GM12878 (cell line): ENCODE data around the gene CDK3. TPM values are rescaled to one million over a fixed set of nuclear protein-coding genes. Genes with fewer than 3 reads are reported as not detected.

Experiments used
- ATAC-seq: fragments of 200-7000 bp; cut with Tn5 transposase; 3 replicates; pipeline ENCODE4 v1.9.1; 2020; ENCODE audit warnings: mild to moderate bottlenecking, moderate library complexity
- BruUV-seq: library from RNA; stranded (reverse); fragments of 400-500 nt; replicated peaks from 2 replicates; lab custom pipeline; 2021; lab: Mats Ljungman, UMichigan
- CTCF ChIA-PET: fragments of 300-600 bp; sonication (Branson Sonifier 250); formaldehyde crosslinking; extraction: SDS; loops from one replicate; lab custom pipeline; 2021; ENCODE audit warnings: inconsistent platforms; lab: Yijun Ruan, JAX
- POLR2A ChIA-PET: fragments of 350-600 bp; formaldehyde crosslinking; extraction: SDS; loops from one replicate; lab custom pipeline; 2021; ENCODE audit warnings: inconsistent platforms; lab: Charles Lee
- RAD21 ChIA-PET: fragments of 300-600 bp; sonication (Branson Sonifier 250); formaldehyde crosslinking; loops from one replicate; lab custom pipeline; 2023; ENCODE audit warnings: antibody characterized with exemption; ENCODE audit not compliant: unreplicated experiment; lab: Charles Lee
- SMC1A ChIA-PET: fragments of 300-600 bp; sonication (Branson Sonifier 250); formaldehyde crosslinking; loops from one replicate; lab custom pipeline; 2023; ENCODE audit not compliant: unreplicated experiment, uncharacterized antibody; lab: Charles Lee
- DNase-seq: peaks from one replicate; pipeline ENCODE4 v3.0.0-alpha.2; 2011; ENCODE audit warnings: low read depth, low spot score
- FAIRE-seq: peaks from 3 replicates; lab custom pipeline; 2011; peaks lifted over from hg19 to GRCh38; lab: Jason Lieb, UNC
- H2AFZ ChIP-seq: 2 replicates; pipeline ENCODE4 v1.6.0; 2011; ENCODE audit warnings: low read depth, low read length, control low read depth; ENCODE audit not compliant: control insufficient read depth
- H3K27ac ChIP-seq: 2 replicates; pipeline ENCODE4 v1.5.1; 2011; ENCODE audit warnings: control low read depth; ENCODE audit not compliant: control insufficient read depth, insufficient read depth
- H3K27me3 ChIP-seq, 2 experiments: replicated peaks in 1 of 2; 2 replicates each; pipeline versions ENCODE4 v1.6.0 to v1.6.1; 2011; ENCODE audit warnings: low read length in 1 of 2; ENCODE audit not compliant: control insufficient read depth in 2 of 2, insufficient read depth in 2 of 2
- H3K36me3 ChIP-seq, 2 experiments: 2 replicates each; pipeline ENCODE4 v1.5.1; 2011; ENCODE audit warnings: low read length in 1 of 2; ENCODE audit not compliant: control insufficient read depth in 2 of 2, insufficient read depth in 2 of 2
- H3K4me1 ChIP-seq: 2 replicates; pipeline ENCODE4 v1.6.1; 2011; ENCODE audit warnings: mild to moderate bottlenecking, low read length, moderate library complexity, mixed read lengths; ENCODE audit not compliant: control insufficient read depth, insufficient read depth
- H3K4me2 ChIP-seq: 2 replicates; pipeline ENCODE4 v1.6.0; 2011; ENCODE audit warnings: control low read depth; ENCODE audit not compliant: control insufficient read depth, insufficient read depth
- H3K4me3 ChIP-seq: fragments of 200-600 bp; sonication (generic); 2 replicates; pipeline ENCODE4 v1.5.1; 2016
- H3K79me2 ChIP-seq: 2 replicates; pipeline ENCODE4 v1.6.0; 2011; ENCODE audit warnings: low read length; ENCODE audit not compliant: control insufficient read depth, insufficient read depth
- H3K9ac ChIP-seq: 2 replicates; pipeline ENCODE4 v1.8.0; 2011; ENCODE audit warnings: low read length, control low read depth, mixed read lengths; ENCODE audit not compliant: control insufficient read depth, insufficient read depth
- H3K9me3 ChIP-seq: replicated peaks from 3 replicates; pipeline ENCODE4 v1.5.1; 2011; ENCODE audit warnings: mild to moderate bottlenecking, low read length; ENCODE audit not compliant: control insufficient read depth, insufficient read depth
- H4K20me1 ChIP-seq: 2 replicates; pipeline ENCODE4 v1.6.0; 2011; ENCODE audit not compliant: control insufficient read depth, insufficient read depth
- EP300 ChIP-seq, 2 experiments: fragments of 150-350 bp in 1 of 2; IDR thresholded peaks; 2 replicates each; pipeline ENCODE4 v1.6.1; 2011 to 2012; ENCODE audit warnings: low read depth in 2 of 2, low read length in 2 of 2, borderline replicate concordance in 1 of 2, improper control_type of control experiment in 1 of 2, inconsistent platforms in 1 of 2; ENCODE audit not compliant: control insufficient read depth in 1 of 2
- EZH2 ChIP-seq: IDR thresholded peaks from 2 replicates; pipeline ENCODE4 v1.6.1; 2012; ENCODE audit warnings: low read depth, mild to moderate bottlenecking, control low read depth, inconsistent platforms, low read length, borderline replicate concordance; ENCODE audit not compliant: control insufficient read depth
- KDM1A ChIP-seq: fragments of 200-600 bp; sonication (generic); IDR thresholded peaks from 2 replicates; pipeline ENCODE4 v1.6.1; 2016; ENCODE audit warnings: borderline replicate concordance
- NBN ChIP-seq: fragments of 450-650 bp; IDR thresholded peaks from 2 replicates; pipeline ENCODE4 v1.6.1; 2016
- PML ChIP-seq: IDR thresholded peaks from 2 replicates; pipeline ENCODE4 v1.6.1; 2012; ENCODE audit warnings: low read length, inconsistent platforms
- RELA ChIP-seq: fragments of 450-650 bp; IDR thresholded peaks from 2 replicates; pipeline ENCODE4 v1.8.0; 2014; ENCODE audit warnings: borderline replicate concordance; ENCODE audit not compliant: partially characterized antibody
- TARDBP ChIP-seq: IDR thresholded peaks from 2 replicates; pipeline ENCODE4 v1.6.1; 2016; ENCODE audit warnings: borderline replicate concordance
- TBL1XR1 ChIP-seq: IDR thresholded peaks from 2 replicates; pipeline ENCODE4 v1.6.1; 2012; ENCODE audit warnings: low read depth, low read length, improper control_type of control experiment
- ZZZ3 ChIP-seq: IDR thresholded peaks from 2 replicates; pipeline ENCODE4 v1.6.1; 2011; ENCODE audit warnings: low read depth; ENCODE audit not compliant: control insufficient read depth, insufficient read length
- WGBS: methylation state at CpG from one replicate; pipeline ENCODE4 v1.1.6; 2016; ENCODE audit warnings: low lambda C conversion rate; ENCODE audit not compliant: insufficient replicate concordance, insufficient coverage; ENCODE audit errors: missing lambda C conversion rate; 5-methylcytosine and 5-hydroxymethylcytosine counted together
- in situ Hi-C: fragments of 300-500 bp; cut with MboI; formaldehyde crosslinking; loops from 9 replicates; pipeline ENCODE4 v1.14.3; 2018; ENCODE audit warnings: mixed read lengths
- intact Hi-C: fragments of 100-400 bp; cut with micrococcal nuclease; formaldehyde crosslinking; loops from one replicate; pipeline ENCODE4 v1.14.2; 2022; ENCODE audit not compliant: unreplicated experiment
- polyA plus RNA-seq, 11 experiments: library from polyadenylated mRNA; depleted of rRNA in 4 of 11; unstranded in 6 of 11; stranded (reverse) in 5 of 11; fragments of >200 nt; fragmentation: Nextera tagmentation in 4 of 11; fragmentation: Illumina TruSeq in 1 of 11; extraction: Ambion mirVana in 4 of 11; extraction: Trizol in 1 of 11; gene quantifications; 1 replicate in 1 of 11; 2 replicates in 10 of 11; pipeline versions ENCODE4 v1.2.1 to v1.2.3, GENCODE V29; 2011 to 2016; ENCODE audit warnings: inconsistent platforms in 2 of 11, missing spikeins in 2 of 11, low read depth in 1 of 11
- total RNA-seq, 4 experiments: library from RNA; depleted of rRNA in 3 of 4; stranded (reverse); fragments of >200 nt in 3 of 4; fragmentation: Illumina TruSeq in 1 of 4; extraction: Trizol in 1 of 4; gene quantifications; 2 replicates each; pipeline versions ENCODE4 v1.2.1 to v1.2.3, GENCODE V29; 2013 to 2021
- TF ChIP-seq, protein P1 (sequence below): IDR thresholded peaks from 2 replicates; pipeline ENCODE4 v1.6.1; 2011; ENCODE audit warnings: borderline replicate concordance, low read depth, mild to moderate bottlenecking, moderate library complexity, mixed read lengths, low read length; ENCODE audit not compliant: insufficient read depth; ENCODE audit errors: extremely low read length
- TF ChIP-seq, protein P2 (sequence below): fragments of 450-650 bp; IDR thresholded peaks from 2 replicates; pipeline ENCODE4 v1.6.1; 2018; ENCODE audit warnings: borderline replicate concordance, mild to moderate bottlenecking; ENCODE audit not compliant: partially characterized antibody

CDK3 gene
- total and polyA plus RNA-seq, 10 of the 15 experiments (the other 5 are each of a cell fraction or from before 2014, with no cell fraction given): 1.1 to 7.1 (median 4.2) TPM

DNA sequence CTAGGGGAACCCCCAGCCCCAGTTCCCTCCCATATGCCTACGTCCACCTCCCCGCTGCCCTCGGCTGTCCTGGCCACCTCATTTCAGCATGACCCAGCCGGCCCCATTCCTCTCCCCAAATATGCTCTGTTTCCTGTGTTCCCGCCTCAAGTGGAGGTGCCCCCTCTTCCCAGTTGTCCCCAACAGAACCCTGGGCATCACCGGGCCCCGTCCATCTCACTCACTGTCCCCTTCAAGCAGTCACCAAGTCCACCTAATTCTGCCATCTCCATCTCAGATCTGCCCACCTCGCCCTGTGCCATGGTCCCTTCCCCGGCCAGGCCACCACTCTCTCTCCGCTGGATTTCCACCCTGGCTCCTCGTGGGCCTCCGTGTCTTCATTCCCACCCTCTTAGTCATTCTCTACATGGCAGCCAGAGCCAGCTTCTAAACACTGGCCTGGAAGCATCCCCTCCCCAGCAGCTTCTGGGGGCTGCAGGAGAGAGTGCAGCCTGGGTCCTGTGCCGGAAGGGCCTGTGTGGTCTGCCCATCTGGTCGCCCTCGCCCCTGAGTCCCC, 12.8 kb downstream of the CDK3 start:
- H3K79me2 ChIP-seq: no peaks in the 10 kb centered on the region
- intact Hi-C loops (no loop called here), in situ Hi-C loops (loop anchor here (5.0 kb wide), 1 partner anchor 279 kb away; no protein-coding TSS in a partner anchor)
- H4K20me1 ChIP-seq: no peaks in the 10 kb centered on the region
- TF ChIP-seq KDM1A (no peak), TBL1XR1 (no peak), EP300 (IDR thresholded peaks at IDR 0.05; ENCODE audit: borderline replicate concordance in 1 of 2, control insufficient read depth in 1 of 2, low read depth in 2 of 2, low read length in 2 of 2) (no peak), ZZZ3 (no peak), TARDBP (no peak), EZH2 (no peak), PML (no peak), RELA (no peak), NBN (no peak)
- TF ChIP-seq, protein P1, sequence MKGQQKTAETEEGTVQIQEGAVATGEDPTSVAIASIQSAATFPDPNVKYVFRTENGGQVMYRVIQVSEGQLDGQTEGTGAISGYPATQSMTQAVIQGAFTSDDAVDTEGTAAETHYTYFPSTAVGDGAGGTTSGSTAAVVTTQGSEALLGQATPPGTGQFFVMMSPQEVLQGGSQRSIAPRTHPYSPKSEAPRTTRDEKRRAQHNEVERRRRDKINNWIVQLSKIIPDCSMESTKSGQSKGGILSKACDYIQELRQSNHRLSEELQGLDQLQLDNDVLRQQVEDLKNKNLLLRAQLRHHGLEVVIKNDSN: no peak
- TF ChIP-seq, protein P2, sequence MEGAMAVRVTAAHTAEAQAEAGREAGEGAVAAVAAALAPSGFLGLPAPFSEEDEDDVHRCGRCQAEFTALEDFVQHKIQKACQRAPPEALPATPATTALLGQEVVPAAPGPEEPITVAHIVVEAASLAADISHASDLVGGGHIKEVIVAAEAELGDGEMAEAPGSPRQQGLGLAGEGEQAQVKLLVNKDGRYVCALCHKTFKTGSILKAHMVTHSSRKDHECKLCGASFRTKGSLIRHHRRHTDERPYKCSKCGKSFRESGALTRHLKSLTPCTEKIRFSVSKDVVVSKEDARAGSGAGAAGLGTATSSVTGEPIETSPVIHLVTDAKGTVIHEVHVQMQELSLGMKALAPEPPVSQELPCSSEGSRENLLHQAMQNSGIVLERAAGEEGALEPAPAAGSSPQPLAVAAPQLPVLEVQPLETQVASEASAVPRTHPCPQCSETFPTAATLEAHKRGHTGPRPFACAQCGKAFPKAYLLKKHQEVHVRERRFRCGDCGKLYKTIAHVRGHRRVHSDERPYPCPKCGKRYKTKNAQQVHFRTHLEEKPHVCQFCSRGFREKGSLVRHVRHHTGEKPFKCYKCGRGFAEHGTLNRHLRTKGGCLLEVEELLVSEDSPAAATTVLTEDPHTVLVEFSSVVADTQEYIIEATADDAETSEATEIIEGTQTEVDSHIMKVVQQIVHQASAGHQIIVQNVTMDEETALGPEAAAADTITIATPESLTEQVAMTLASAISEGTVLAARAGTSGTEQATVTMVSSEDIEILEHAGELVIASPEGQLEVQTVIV: no peak
- H3K27me3 ChIP-seq: no peaks in the 10 kb centered on the region
- no peak for ATAC-seq
- no peak for DNase-seq
- no peak overlapping the region for H3K9ac ChIP-seq
- SMC1A ChIA-PET: interaction anchor here (1.0 to 2.0 kb wide), 9 partner anchors 93 to 384 kb away, joined by 3 to 8 read pairs (median 4); partner anchors contain the start of gene MRPL38
- CTCF ChIA-PET: interaction anchor here (0.7 to 6.1 kb wide), 37 partner anchors 13 to 384 kb away, joined by 3 to 70 read pairs (median 5); partner anchors contain the start of genes CDK3, EXOC7, MRPL38 and SRP68
- H2AFZ ChIP-seq: no peak overlapping the region
- H3K4me1 ChIP-seq: no peaks in the 10 kb centered on the region
- H3K4me2 ChIP-seq: no peak overlapping the region
- H3K36me3 ChIP-seq: no peaks in the 10 kb centered on the region
- no peaks in the 10 kb centered on the region for H3K9me3 ChIP-seq
- no peak for FAIRE-seq
- POLR2A ChIA-PET: no interaction called here
- BruUV-seq: no TSS peak
- H3K4me3 ChIP-seq: no peak overlapping the region
- no peak overlapping the region for H3K27ac ChIP-seq
- RAD21 ChIA-PET: interaction anchor here (0.5 to 2.7 kb wide), 8 partner anchors 90 to 286 kb away, joined by 3 to 18 read pairs (median 4); no protein-coding TSS in a partner anchor
- WGBS: 36% methylated on average over 15 of the region's 15 CpGs
